ENCODE data around the gene ZRANB1. TPM values are rescaled to one million over a fixed set of nuclear protein-coding genes. Genes with fewer than 3 reads are reported as not detected.

The ZRANB1 gene
- total and polyA plus RNA-seq, 8 donors, result 4.3 to 12.2 (median 7.7) TPM

- DNase-seq, result no peak
- ATAC-seq, result no peak
- no peak for TF ChIP-seq CTCF (IDR thresholded peaks at IDR 0.05)
- FAIRE-seq, result no peak
- WGBS, 2 donors, result 80 to 84% methylated on average over 5 of the region's 5 CpGs
- no peak overlapping the region for H3K27ac ChIP-seq
- peaks cover 0 to 7% (median 0%) of the 10 kb centered on the region in 3 donors for H3K36me3 ChIP-seq
- H3K27me3 ChIP-seq, result no peaks in the 10 kb centered on the region
- H3K9me3 ChIP-seq, result no peaks in the 10 kb centered on the region
- intact Hi-C loops (cut with DNase I), result no loop called here
- no peaks in the 10 kb centered on the region for H3K4me1 ChIP-seq
- H3K4me3 ChIP-seq, result no peak overlapping the region
These were observed 24.1 kb downstream of the ZRANB1 start for GRCh38 chr10:124966008-124966407.

- TF ChIP-seq CTCF (IDR thresholded peaks at IDR 0.05), result no peak
- 91 to 97% methylated on average over 2 of the region's 2 CpGs for WGBS, 2 donors
- ATAC-seq, result no peak
- Histone ChIP-seq H3K4me3 (no peak overlapping the region), H3K27me3 (no peaks in the 10 kb centered on the region), H3K9me3 (no peaks in the 10 kb centered on the region), H3K4me1 (no peaks in the 10 kb centered on the region), H3K27ac (no peak overlapping the region), H3K36me3 (peaks cover 0 to 7% (median 0%) of the 10 kb centered on the region in 3 donors)
- no peak for FAIRE-seq
- no peak for DNase-seq
- intact Hi-C loops (cut with DNase I), result no loop called here
These were observed 25.3 kb downstream of the ZRANB1 start for GRCh38 chr10:124967255-124967654.

GRCh38 chr10:124971276-124971675, 29.4 kb downstream of the ZRANB1 start:
- H3K27me3 ChIP-seq, result no peaks in the 10 kb centered on the region
- DNase-seq (no peak), ATAC-seq (peak in 1 of 4 donors; percentile 36), FAIRE-seq (no peak)
- no peak for TF ChIP-seq CTCF (IDR thresholded peaks at IDR 0.05)
- H3K36me3 ChIP-seq, result peaks cover 0 to 7% (median 5%) of the 10 kb centered on the region in 3 donors
- intact Hi-C loops (cut with DNase I), result no loop called here
- H3K4me1 ChIP-seq, result no peaks in the 10 kb centered on the region
- H3K27ac ChIP-seq, result no peak overlapping the region
- H3K4me3 ChIP-seq, result no peak overlapping the region
- WGBS, 2 donors, result 56 to 58% methylated on average over 2 of the region's 2 CpGs
- H3K9me3 ChIP-seq, result no peaks in the 10 kb centered on the region

- H3K9me3 ChIP-seq, result no peaks in the 10 kb centered on the region
- no peaks in the 10 kb centered on the region for H3K4me1 ChIP-seq
- H3K27me3 ChIP-seq, result no peaks in the 10 kb centered on the region
- DNase-seq, result no peak
- H3K27ac ChIP-seq, result no peak overlapping the region
- peaks cover 0 to 5% (median 0%) of the 10 kb centered on the region in 3 donors for H3K36me3 ChIP-seq
- intact Hi-C loops (cut with DNase I), result no loop called here
- TF ChIP-seq CTCF (IDR thresholded peaks at IDR 0.05), result no peak
- no peak for ATAC-seq
- FAIRE-seq, result no peak
- 83 to 84% methylated on average over 7 of the region's 7 CpGs for WGBS, 2 donors
- no peak overlapping the region for H3K4me3 ChIP-seq
These were observed 30.7 kb downstream of the ZRANB1 start for GRCh38 chr10:124972637-124973036.

GRCh38 chr10:124974131-124974530, 32.2 kb downstream of the ZRANB1 start:
- intact Hi-C loops (cut with DNase I), result no loop called here
- 81 to 82% methylated on average over 5 of the region's 5 CpGs for WGBS, 2 donors
- peaks cover 0 to 5% (median 0%) of the 10 kb centered on the region in 3 donors for H3K36me3 ChIP-seq
- no peaks in the 10 kb centered on the region for H3K27me3 ChIP-seq
- DNase-seq (no peak), ATAC-seq (no peak), FAIRE-seq (no peak)
- no peak for TF ChIP-seq CTCF (IDR thresholded peaks at IDR 0.05)
- H3K27ac ChIP-seq, result no peak overlapping the region
- no peaks in the 10 kb centered on the region for H3K9me3 ChIP-seq
- no peaks in the 10 kb centered on the region for H3K4me1 ChIP-seq
- no peak overlapping the region for H3K4me3 ChIP-seq

All from pancreas (tissue), 10 donors.